ENCODE data around the gene LAMC3.

LAMC3 gene

DNA sequence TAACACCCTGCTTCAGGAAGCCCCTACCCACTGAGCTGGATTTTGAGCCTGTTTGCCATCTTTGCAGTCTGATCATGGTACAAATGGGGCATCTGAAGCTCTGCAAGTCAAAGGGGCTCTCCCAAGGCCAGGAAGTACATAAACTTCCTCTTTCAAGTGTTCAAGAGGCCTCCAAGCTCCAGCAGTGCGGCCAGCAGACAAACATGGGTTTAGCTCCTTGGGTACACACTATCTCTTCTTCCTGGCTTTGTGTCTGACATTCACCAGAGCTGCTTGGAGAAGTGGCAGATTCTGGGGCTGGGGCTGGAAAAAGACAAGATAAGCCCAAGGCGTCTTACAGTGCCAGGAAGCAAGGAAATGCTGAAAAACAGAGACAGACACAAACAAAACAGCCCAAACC lies 34.1 kb downstream of the LAMC3 start:
- no peak for DNase-seq (ENCODE audit: low read depth in 1 of 2, low spot score in 1 of 2)

DNA sequence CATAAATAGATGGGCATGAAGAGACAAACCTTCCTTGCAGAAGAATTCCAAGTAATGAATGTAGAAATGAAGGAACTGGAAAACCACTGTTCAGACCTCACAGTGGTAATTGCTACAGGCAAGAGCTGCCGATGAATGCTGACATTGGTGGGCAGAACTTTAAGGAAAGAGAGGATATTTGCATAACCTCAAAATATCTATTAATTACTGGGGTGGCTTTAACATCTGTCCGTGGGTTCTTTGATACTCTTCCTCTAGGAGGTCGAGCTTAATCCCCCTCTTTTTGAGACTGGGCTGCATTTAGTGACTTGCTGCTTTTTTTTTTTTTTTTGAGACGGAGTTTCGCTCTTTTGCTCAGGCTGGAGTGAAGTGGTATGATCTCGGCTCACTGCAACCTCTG lies 34.7 kb downstream of the LAMC3 start:
- DNase-seq (ENCODE audit: low read depth in 1 of 2, low spot score in 1 of 2) = no peak

DNA sequence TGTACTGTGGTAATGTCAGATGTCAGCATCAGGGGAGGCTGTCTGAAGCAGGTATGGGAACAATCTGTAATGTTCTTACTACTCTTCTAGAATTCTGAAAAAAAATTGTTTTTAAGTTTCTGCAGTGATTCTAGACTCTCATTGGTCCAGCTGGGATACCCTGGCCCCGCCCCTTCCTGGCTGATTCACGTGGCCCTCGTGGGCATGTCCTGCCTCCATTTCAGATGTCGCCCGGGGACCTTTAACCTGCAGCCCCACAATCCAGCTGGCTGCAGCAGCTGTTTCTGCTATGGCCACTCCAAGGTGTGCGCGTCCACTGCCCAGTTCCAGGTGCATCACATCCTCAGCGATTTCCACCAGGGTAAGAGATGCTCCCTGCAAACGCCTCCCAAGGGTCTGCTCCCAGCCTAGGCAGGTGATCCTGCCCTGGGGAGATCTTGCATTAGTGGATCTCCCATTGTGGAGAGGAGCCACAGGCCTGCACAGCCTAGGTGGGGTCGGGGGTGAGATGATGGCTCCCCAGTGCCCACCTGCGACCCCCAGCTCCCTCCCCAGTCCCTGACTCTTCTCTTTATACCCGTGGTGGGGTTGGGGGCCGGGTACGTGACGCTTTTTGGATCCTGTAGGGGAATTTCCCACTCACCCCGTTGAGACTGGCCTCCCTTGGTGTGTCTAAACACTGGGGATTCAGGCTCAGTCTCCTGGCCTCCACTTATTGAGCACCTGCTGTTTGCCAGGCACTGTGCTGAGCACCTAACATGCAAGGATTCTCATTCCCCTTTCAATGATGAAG lies 36.5 kb downstream of the LAMC3 start:
- DNase-seq (ENCODE audit: low read depth in 1 of 2, low spot score in 1 of 2) = peak in 1 of 2 donors; percentile 4

DNA sequence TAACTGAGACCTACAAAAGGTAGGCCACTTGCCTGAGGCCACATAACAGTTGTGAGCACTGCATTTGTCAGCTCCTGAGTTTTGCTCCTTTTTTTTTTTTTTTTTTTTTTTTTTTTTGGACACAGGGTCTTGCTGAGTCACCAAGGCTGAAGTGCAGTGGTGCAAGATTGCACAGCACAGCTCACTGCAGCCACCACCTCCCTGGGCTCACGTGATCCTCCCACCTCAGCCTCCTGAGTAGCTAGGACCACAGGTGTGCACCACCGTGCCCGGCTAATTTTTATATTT lies 37.1 kb downstream of the LAMC3 start:
- DNase-seq (ENCODE audit: low read depth in 1 of 2, low spot score in 1 of 2) = no peak

DNA sequence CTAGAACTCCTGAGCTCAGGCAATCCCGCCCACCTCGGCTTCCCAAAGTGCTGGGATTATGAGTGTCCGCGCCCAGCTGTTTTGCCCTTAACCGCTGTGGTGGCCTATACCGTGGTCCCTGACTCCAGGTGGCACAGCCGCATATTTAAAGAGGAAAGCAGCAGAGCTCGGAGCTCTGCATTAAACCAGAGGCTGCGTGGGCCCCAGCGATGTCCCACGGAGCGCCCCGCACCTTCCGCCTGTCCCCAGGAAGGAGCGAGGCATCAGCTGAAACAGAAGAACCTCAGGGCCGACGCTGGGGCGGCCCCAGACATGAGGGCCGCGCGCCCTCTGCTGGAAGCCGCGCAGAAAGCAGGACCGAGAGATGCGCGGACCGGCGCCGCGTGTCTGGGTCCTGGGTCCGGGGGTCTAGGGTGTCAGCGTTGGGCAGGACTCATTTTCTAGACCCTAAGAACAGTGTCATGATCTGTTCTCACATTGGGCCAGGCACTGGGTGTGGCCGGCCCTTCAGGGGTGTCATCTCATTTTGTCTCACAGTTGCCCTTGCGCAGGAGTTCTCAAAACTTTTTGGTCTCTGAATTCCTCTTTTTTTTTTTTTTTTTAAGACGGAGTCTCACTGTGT lies 37.7 kb downstream of the LAMC3 start:
- peak; percentile 52 to 63 for DNase-seq (ENCODE audit: low read depth in 1 of 2, low spot score in 1 of 2)

DNA sequence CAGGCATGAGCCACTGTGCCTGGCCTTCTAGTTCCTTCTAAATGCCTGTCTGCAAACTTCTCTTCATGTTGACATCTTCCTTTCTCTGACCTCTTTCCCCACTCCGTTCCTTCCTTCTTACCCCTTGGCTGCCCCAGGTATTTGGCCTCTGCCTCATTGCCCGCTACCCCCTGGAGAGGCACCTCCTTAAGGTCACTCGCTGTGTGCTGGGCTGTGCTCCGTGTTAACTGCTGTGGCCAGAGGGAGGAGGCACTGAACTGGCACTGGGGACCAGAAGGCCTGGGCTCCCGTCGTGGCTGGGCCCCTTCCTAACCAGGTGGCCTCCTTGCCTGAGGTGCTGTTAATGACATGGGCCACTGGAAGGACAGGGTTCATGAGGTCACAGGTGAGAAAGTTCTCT lies 39.4 kb downstream of the LAMC3 start:
- DNase-seq (ENCODE audit: low read depth in 1 of 2, low spot score in 1 of 2) = no peak

DNA sequence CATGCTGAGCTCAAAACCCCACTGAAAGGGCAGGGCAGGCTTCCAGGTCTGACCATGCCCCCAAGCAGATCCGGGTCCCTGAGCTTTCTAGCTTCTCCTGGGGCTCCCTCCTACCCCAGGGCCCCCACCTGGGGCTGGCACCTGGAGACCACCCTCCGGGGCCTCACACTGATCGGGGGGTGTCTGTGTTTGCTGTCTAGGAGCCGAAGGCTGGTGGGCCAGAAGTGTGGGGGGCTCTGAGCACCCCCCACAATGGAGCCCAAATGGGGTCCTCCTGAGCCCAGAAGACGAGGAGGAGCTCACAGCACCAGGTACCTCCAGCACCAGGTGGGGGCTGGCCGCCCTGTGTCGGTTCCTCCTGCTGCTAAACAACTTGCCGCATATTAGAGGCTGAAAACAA lies 39.8 kb downstream of the LAMC3 start:
- DNase-seq (ENCODE audit: low read depth in 1 of 2, low spot score in 1 of 2) = no peak

DNA sequence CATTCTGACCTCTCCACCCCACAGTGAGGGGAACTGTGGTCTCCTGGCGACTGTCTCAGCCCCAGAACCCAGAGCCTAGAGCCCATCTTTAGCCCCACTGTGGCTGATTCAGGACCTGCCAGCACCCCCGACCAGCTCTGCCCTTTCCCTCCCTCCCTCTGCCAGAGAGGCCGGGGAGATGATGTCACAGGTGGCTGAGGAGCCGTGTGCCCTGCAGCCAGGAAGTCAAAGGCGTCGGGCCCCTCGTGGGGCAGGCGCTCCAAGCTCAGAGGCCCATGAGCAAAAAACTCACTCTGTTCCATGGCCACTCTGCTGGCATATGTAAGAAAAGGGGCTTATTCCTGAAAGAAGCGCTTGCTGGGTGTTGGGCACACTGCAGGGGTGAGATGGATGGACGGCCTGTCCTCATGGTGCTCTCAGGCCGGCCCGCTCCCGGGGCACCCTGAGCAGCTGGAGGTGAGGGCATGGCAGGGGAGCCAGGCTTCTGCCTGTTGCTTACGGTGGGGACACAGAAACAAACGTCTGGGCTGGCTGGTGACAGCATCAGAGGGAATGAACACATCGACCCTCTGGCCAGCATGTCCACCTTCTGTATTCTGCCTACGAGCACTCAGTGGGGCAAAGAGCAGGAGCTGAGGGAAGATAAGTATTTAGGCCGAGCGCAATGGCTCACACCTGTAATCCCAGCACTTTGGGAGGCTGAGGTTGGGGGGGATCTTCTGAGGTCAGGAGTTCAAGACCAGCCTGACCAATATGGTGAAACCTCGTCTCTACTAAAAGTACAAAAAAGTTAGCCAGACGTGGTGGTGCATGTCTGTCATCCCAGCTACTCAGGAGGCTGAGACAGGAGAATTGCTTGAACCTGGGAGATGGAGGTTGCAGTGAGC lies 41.1 kb downstream of the LAMC3 start:
- no peak for DNase-seq (ENCODE audit: low read depth in 1 of 2, low spot score in 1 of 2)

DNA sequence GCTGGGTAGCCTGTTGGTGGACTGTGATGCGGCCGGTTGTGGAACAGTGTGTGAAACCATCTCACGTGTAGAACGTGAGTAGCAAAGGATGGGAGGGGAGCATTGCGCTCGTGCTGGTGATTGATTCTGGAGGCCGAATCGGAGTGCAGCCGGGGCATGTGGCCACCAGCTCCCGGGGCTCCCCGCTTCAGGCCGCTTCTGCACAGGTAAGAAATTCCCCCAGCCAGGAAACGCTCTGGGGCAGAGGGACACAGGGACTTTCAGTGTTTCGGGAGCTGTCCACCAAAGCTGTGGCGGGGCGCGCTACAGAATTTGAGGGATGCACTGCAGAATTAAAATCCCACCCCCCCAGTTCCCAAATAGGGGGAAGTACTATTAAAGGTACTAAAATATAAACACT lies 41.9 kb downstream of the LAMC3 start:
- no peak for DNase-seq (ENCODE audit: low read depth in 1 of 2, low spot score in 1 of 2)

DNA sequence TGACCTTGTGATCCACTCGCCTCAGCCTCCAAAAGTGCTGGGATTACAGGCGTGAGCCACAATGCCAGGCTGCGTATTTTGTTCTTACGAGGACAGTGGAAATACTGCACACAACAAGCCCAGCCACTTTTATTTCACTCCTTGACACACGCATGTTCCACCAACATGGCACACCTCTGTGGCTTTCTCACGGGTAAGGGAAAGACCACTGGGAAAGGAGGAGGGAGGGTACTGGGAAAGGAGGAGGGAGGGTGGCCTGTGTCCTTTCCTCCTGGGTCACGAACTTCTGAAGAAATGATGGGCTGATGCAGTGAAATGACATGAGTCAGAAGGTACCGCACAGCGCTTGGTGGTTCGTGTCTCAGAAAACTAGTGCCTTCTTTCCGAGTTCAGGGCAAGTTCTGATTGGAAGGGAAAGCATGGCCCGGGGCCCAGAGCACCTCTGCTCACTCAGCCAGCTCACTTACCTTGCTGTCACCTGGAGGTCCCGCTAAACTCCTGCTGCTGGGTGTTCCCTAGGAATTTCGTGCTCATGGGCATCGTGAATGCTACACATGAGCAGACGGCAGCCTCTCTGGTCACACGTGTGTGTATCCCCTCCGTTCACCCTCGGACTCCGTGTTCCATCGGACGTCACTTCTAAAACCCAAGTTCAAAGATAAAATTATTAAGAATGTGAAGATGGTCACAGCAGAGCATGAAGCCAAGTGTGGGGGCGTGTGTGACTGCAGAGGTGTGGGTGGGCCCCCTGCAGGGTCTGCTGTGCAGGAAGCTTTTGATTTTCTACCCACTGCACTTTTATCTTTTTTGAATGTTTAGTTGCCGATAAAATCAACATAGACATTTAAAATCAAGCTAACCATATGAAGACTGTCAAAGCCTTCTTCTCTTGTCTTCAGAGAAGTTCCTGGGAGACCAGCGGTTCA lies 42.9 kb downstream of the LAMC3 start:
- no peak for DNase-seq (ENCODE audit: low read depth in 1 of 2, low spot score in 1 of 2)

DNA sequence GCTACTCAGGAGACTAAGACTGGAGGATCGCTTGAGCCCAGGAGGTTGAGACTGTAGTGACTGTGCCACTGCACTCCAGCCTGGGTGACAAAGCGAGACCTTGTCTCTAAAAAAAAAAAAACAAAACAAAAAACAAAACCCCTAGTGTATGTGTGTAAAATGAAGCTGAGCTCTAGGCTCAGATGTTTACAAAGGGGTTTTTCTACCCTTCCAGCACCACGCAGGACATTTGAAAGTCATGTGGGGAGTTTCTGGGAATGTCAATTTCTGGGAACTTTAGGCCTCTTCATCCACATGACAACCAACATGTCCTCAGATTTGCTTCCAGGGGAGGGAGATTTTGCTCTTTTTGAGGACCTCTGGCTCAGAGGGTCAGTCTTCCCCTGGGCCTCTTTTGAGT lies 44.9 kb downstream of the LAMC3 start:
- DNase-seq (ENCODE audit: low read depth in 1 of 2, low spot score in 1 of 2) = no peak

DNA sequence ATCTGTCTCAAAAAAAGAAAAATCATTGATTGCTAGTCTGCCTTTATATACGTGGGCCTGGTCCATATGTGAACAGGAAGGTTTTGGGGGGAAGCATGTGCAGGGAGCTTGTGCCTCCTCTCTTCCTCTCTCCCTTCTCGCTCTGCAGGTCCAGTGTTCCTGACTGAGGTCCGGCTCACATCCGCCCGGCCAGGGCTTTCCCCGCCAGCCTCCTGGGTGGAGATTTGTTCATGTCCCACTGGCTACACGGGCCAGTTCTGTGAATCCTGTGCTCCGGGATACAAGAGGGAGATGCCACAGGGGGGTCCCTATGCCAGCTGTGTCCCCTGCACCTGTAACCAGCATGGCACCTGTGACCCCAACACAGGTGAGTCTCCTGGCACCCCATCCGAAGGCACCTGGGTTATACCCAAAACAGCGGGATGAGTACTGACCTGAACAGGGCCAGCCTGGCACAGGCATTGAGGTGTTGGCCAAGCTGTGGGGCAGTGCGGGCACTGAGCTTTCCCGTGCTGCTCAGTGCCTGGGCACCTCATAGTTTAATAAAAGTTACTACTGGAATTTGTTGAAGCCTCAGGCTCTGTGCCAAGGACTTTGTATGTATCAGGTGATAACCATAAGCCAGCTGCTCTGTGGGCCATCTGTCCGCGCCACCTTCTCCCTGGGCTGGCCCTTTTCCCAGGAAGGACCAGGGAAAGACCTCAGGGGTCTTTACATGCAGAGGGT lies 48.0 kb downstream of the LAMC3 start:
- DNase-seq (ENCODE audit: low read depth in 1 of 2, low spot score in 1 of 2) = no peak

DNA sequence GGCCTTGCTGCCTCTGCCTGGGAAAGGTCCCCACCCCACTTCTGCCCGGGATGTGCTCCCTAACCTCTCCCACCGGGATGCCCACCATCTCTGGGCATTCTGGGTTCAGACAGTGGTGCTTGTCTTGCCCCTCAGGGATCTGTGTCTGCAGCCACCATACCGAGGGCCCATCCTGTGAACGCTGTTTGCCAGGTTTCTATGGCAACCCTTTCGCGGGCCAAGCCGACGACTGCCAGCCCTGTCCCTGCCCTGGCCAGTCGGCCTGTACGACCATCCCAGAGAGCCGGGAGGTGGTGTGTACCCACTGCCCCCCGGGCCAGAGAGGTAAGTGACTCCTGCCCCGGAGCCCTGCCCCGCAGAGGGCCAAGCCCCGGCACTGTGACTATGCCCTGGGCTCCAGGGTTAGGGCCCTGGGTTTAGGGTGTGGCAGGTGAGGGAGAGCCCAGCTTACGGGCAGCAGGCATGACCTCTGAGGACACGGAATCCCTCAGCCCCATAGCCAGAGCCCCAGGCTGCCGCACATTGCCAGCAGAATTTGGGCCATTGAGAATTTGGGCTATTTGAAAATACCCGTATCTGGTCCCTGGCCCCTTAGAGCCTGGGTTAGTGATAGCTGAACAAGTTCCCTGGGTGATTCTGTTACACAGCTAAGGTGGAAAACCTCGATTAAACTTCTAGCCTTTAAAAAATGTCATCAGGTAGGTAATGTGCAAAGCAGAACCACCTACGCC lies 52.1 kb downstream of the LAMC3 start:
- no peak for DNase-seq (ENCODE audit: low read depth in 1 of 2, low spot score in 1 of 2)

DNA sequence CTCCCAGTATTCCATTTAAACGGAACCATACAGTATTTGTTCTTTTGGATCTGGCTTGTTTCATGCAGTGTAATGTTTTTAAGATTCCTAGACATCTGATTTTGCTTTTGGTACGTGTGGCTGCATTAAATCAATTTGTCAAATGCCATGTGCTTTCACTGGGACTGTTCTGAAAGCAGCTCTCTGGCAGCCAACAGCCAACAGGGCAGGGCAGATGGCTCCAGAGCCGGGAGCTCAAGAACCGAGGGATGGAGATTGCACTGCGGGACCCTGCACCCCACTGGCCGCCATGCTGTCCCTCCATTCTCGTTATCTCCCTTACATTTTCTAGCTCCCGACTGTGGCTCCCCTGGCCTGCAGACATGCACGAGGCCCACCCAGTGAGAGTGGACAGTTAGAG lies 54.0 kb downstream of the LAMC3 start:
- DNase-seq (ENCODE audit: low read depth in 1 of 2, low spot score in 1 of 2) = no peak

DNA sequence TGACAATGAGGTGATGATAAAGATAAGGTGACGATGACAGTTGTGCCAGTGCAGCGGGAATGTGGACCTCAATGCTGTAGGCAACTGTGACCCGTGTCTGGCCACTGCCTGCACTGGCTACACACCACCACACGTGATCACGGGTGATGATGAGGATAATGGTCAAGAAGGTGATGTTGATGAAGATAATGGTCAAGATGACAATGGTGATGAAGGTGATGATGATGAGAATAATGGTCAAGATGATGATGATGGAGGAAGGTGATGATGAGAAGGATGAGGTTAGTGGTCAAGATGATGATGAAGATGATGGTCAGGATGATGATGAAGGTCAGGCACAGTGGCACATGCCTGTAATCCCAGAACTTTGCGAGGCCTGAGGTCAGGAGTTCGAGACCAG lies 56.6 kb downstream of the LAMC3 start:
- no peak for DNase-seq (ENCODE audit: low read depth in 1 of 2, low spot score in 1 of 2)

DNA sequence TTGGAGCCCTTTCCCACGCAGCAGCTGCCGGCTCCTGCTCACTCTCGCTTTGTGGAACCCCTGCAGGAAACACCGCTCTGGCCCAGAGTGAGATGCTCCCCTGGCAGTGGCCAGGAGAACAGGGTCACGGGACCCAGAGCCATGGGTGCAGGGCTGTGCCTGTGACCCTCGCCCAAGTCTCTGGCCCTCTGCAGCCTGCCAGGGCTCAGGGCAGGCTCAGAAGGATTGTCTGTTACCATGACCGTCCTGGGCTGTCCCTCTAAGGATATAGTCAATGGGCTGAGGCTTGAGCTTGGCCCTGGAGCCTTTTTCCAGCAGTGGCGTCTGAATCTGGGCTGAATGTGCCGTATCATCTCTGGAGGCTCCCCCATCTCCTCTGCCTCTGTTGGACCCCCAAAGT lies 58.7 kb downstream of the LAMC3 start:
- DNase-seq (ENCODE audit: low read depth in 1 of 2, low spot score in 1 of 2) = no peak

DNA sequence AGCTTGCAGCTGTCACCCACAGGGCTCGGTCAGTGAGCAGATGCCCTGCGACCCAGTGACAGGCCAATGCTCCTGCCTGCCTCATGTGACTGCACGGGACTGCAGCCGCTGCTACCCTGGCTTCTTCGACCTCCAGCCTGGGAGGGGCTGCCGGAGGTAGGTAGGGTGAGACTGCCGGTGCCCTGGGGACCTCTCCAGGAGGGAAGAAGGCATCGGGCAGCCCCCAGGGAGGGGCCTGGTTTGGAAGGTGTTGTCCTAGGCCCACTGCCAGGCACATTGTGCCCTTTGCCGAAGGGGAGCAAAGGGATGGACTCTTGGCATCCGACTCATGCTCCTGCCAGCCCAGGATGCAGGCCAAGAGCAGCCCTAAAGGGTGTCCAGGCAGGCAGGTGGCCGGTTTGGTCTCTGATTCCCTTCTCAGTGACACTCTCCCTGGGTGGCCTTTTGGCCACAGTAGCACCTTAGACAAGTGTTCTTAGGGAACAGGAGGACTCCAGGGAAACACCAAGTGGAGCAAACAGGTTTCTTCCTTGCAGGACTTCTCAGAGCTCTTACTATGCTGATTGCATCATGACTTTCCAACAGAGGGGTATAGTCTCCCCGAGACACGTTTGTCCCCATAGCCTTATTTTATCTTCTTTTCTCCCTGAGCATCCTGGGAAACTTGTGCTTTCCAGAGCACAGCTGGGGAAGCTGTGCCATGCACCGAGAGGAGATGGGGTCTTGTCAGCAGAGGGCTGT lies 59.3 kb downstream of the LAMC3 start:
- DNase-seq (ENCODE audit: low read depth in 1 of 2, low spot score in 1 of 2) = no peak

DNA sequence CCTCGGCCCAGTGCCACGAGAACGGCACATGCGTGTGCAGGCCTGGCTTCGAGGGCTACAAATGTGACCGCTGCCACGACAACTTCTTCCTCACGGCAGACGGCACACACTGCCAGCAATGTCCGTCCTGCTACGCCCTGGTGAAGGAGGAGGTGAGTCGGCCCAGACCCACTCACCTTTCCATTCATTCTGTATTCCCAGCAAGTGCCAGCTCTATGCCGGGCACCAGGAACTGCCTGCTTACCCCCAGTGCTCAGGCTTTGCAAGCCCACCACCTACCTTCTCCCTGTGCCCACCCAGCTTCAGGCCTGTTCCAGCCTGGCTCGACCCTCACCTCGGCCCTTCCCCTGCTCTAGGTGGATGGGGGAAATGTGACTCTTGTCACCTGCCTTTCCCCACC lies 60.7 kb downstream of the LAMC3 start:
- no peak for DNase-seq (ENCODE audit: low read depth in 1 of 2, low spot score in 1 of 2)

Measured in activated CD4-positive, alpha-beta T cell treated with anti-CD3 and anti-CD28 coated beads, Interleukin-2, amount 50 U/mL, for 24 hours (primary cell).